ENCODE data around the gene CD40. TPM values are rescaled to one million over a fixed set of nuclear protein-coding genes. Genes with fewer than 3 reads are reported as not detected.

The CD40 gene
- total and polyA plus RNA-seq, 2 of the 8 experiments (the other 6 are each of a cell fraction or from before 2014, with no cell fraction given) = 14.5 to 18.8 TPM

GRCh38 chr20:46177768-46178167 lies 59.7 kb downstream of the CD40 start (continued):
- TF ChIP-seq, protein P1, sequence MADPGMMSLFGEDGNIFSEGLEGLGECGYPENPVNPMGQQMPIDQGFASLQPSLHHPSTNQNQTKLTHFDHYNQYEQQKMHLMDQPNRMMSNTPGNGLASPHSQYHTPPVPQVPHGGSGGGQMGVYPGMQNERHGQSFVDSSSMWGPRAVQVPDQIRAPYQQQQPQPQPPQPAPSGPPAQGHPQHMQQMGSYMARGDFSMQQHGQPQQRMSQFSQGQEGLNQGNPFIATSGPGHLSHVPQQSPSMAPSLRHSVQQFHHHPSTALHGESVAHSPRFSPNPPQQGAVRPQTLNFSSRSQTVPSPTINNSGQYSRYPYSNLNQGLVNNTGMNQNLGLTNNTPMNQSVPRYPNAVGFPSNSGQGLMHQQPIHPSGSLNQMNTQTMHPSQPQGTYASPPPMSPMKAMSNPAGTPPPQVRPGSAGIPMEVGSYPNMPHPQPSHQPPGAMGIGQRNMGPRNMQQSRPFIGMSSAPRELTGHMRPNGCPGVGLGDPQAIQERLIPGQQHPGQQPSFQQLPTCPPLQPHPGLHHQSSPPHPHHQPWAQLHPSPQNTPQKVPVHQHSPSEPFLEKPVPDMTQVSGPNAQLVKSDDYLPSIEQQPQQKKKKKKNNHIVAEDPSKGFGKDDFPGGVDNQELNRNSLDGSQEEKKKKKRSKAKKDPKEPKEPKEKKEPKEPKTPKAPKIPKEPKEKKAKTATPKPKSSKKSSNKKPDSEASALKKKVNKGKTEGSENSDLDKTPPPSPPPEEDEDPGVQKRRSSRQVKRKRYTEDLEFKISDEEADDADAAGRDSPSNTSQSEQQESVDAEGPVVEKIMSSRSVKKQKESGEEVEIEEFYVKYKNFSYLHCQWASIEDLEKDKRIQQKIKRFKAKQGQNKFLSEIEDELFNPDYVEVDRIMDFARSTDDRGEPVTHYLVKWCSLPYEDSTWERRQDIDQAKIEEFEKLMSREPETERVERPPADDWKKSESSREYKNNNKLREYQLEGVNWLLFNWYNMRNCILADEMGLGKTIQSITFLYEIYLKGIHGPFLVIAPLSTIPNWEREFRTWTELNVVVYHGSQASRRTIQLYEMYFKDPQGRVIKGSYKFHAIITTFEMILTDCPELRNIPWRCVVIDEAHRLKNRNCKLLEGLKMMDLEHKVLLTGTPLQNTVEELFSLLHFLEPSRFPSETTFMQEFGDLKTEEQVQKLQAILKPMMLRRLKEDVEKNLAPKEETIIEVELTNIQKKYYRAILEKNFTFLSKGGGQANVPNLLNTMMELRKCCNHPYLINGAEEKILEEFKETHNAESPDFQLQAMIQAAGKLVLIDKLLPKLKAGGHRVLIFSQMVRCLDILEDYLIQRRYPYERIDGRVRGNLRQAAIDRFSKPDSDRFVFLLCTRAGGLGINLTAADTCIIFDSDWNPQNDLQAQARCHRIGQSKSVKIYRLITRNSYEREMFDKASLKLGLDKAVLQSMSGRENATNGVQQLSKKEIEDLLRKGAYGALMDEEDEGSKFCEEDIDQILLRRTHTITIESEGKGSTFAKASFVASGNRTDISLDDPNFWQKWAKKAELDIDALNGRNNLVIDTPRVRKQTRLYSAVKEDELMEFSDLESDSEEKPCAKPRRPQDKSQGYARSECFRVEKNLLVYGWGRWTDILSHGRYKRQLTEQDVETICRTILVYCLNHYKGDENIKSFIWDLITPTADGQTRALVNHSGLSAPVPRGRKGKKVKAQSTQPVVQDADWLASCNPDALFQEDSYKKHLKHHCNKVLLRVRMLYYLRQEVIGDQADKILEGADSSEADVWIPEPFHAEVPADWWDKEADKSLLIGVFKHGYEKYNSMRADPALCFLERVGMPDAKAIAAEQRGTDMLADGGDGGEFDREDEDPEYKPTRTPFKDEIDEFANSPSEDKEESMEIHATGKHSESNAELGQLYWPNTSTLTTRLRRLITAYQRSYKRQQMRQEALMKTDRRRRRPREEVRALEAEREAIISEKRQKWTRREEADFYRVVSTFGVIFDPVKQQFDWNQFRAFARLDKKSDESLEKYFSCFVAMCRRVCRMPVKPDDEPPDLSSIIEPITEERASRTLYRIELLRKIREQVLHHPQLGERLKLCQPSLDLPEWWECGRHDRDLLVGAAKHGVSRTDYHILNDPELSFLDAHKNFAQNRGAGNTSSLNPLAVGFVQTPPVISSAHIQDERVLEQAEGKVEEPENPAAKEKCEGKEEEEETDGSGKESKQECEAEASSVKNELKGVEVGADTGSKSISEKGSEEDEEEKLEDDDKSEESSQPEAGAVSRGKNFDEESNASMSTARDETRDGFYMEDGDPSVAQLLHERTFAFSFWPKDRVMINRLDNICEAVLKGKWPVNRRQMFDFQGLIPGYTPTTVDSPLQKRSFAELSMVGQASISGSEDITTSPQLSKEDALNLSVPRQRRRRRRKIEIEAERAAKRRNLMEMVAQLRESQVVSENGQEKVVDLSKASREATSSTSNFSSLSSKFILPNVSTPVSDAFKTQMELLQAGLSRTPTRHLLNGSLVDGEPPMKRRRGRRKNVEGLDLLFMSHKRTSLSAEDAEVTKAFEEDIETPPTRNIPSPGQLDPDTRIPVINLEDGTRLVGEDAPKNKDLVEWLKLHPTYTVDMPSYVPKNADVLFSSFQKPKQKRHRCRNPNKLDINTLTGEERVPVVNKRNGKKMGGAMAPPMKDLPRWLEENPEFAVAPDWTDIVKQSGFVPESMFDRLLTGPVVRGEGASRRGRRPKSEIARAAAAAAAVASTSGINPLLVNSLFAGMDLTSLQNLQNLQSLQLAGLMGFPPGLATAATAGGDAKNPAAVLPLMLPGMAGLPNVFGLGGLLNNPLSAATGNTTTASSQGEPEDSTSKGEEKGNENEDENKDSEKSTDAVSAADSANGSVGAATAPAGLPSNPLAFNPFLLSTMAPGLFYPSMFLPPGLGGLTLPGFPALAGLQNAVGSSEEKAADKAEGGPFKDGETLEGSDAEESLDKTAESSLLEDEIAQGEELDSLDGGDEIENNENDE (IDR thresholded peaks at IDR 0.05; ENCODE audit: insufficient replicate concordance, low read length) = no peak
- no peak for TF ChIP-seq POLR2AphosphoS5 (IDR thresholded peaks at IDR 0.05; ENCODE audit: low read depth, low read length)
- no peak for TF ChIP-seq TEAD4 (IDR thresholded peaks at IDR 0.05; ENCODE audit: low read depth, low read length)
- no peak for TF ChIP-seq BCL11A (IDR thresholded peaks at IDR 0.05; ENCODE audit: low read depth in 2 of 2, low read length in 2 of 2)
- TF ChIP-seq ASH2L (IDR thresholded peaks at IDR 0.05; ENCODE audit: low read length) = no peak
- no peak for TF ChIP-seq CHD1 (IDR thresholded peaks at IDR 0.05; ENCODE audit: low read depth, low read length)
- TF ChIP-seq RXRA (IDR thresholded peaks at IDR 0.05; ENCODE audit: insufficient read depth, low read depth, low read length) = no peak
- no peak for TF ChIP-seq POLR2A (IDR thresholded peaks at IDR 0.05; ENCODE audit: control extremely low read depth in 1 of 2, low read depth in 2 of 2, low read length in 2 of 2)
- no peak for TF ChIP-seq KDM1A (IDR thresholded peaks at IDR 0.05; ENCODE audit: borderline replicate concordance, low read length)
- TF ChIP-seq ATF3 (IDR thresholded peaks at IDR 0.05; ENCODE audit: insufficient read depth, low read depth, low read length) = no peak
- TF ChIP-seq TCF12 (IDR thresholded peaks at IDR 0.05; ENCODE audit: low read depth, low read length) = no peak
- TF ChIP-seq SP2 (IDR thresholded peaks at IDR 0.05; ENCODE audit: low read length) = no peak
- no peak for TF ChIP-seq TBP (IDR thresholded peaks at IDR 0.05; ENCODE audit: low read depth, low read length)

Measured in H1 (cell line).